IPS-NIHi7 (cell line): ENCODE data around the gene EIF1AX.
"Not testable (repeated sequence)": the region's sequence is repeated elsewhere in the genome, so short reads cannot be mapped to it uniquely, and the experiment has no call there.

ENCODE experiments used
- DNase-seq: peaks from one replicate; pipeline ENCODE4 v3.0.0; 2012; ENCODE audit warnings: mixed read lengths; ENCODE audit errors: extremely low spot score

The EIF1AX gene, protein sequence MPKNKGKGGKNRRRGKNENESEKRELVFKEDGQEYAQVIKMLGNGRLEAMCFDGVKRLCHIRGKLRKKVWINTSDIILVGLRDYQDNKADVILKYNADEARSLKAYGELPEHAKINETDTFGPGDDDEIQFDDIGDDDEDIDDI

DNA sequence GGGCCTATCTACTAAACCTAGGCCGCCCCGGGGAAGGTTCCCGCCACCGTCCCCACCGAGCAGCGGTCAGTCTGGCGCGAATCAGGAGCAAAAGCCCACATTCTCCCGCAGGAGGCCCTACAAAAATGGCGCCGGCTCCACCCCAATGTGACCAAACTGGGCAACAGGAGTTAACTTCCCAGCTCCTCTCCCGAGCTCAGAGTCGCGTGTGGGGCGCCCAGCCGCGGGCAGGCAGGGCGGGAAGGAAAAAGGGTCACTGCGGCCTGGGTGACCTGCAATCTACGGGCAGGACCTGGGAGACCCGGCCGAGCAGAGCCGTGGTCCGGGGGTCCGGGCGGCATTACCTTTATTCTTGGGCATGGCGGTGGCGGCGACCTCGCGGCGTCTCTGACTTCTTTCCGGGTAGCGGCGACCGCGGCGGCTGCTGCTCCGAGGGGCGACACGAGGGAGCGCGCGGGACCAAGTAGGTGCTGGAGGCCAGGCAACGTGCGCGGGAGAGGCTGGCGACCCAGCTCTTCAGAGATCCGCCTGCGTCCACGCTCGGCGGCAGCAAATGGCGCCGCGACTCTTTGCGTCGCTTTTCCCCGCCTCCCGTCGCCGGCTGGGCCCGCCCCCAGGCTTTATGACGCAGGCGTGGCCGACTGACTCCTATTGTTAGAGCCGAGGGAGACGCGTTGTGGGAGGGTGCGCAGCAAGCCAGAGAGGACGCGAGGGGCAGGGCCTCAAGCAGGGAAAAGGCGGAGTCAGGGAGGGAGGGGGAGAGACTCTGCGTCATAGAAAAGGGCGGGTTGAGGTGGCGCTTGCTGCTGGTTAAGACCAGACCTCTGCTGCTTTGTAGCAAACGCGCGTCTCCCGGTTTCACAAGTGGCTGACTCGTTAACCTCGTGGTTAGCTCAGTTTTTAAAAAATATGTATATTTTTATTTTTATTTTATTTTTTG lies at the start of gene EIF1AX:
TSS of gene EIF1AX (minus strand) at position 558 of the 940 bp plus-strand sequence. CDS start at position 360, 198 bp downstream.
- peak; percentile 96 for DNase-seq

DNA sequence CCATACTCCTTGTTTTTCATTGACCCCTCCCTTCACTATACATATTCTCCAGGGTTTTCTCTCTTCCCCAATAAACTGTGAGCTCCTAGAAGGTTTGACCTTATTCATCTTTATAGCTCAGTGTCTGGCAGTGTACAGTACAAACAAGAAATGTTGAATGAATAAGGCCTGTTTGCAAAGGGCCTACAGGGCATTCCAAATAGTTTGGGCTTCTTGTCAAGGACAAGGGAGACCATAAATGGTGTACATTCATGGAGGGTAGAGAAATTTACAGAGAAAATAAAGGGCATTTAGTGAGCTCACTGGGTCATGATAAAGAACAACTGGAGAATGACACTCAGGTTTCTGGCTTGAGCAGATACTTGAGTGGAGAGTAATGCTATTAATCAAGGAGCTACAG lies 47.5 kb upstream of the EIF1AX start:
- no peak for DNase-seq

GRCh38 chrX:20181598-20182329 lies 40.1 kb upstream of the EIF1AX start:
- DNase-seq: no peak

- no peak for DNase-seq
Measured at GRCh38 chrX:20177093-20177492, 35.5 kb upstream of the EIF1AX start.

DNA sequence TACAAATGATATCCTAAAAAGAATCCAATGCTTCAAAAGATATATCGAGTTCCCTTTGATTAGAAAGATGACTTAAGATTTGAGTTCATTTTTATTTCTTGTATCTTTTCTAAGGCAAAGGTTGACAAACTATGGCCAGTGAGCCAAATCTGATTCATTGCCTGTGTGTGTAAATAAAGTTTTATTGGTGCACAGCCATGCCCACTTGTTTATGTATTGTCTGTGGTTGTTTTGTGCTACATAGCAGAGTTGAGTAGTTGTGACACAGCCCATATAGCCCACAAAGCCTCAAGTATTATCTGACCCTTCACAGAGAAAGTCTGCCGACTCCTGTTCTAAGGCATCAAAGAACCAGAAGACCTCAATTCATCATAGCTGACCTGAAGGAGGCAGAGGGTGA lies 32.2 kb upstream of the EIF1AX start:
- no peak for DNase-seq

DNA sequence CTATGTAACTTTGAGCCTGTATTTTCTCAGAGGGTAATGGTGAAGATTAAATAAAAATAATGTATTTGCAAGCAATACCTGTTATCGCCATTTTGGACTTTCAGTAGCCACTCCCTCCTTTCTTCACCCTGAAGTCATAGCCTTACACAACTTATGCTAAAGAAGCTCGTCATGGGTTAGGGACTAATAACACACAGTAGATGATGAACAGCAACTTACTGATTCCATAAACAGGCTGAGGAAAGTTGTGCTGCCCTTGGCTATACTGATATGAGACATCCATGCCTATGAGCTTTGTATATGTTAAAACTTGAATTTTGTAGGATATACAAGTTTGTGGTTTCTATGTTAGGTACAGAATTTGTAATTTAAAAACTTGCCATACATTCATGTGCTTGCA lies 31.7 kb upstream of the EIF1AX start:
- no peak for DNase-seq

DNA sequence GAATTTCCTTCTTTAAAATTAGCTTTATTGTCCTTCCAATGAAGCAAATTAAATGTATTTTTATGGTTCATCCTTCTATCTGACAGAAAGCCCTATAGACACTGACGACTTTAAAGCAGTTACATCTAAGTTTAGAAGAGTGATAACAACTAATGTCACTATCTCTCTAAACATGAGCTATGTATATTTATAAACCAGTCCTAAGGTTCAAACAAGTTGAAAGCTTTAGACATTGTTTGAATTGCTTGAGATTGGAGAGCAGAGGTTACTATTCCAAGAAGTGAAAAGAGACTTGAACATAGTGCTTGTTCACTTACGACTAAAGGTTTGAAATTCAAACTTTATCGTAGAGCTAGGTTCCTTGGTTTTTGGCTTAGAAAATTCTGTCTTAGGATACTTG lies 30.2 kb upstream of the EIF1AX start:
- DNase-seq: no peak

DNA sequence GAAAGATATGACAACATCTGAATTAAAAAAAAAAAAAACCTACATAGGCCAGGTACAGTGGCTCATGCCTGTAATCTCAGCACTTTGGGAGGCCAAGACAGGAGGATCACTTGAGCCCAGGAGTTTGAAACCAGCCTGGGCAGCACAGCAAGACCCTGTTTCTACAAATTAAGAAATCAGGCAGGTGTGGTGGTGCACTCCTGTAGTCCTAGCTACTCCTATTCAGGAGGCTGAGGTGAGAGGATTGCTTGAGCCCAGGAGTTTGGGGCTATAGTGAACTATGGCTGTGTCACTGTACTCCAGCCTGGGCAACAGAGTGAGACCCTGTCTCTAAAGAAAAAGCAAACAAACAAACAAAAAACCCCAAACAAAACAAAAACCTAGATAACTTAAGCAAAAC lies 20.9 kb upstream of the EIF1AX start:
- DNase-seq: not testable (repeated sequence)

GRCh38 chrX:20159797-20160385 lies 18.3 kb upstream of the EIF1AX start:
- no peak for DNase-seq

DNA sequence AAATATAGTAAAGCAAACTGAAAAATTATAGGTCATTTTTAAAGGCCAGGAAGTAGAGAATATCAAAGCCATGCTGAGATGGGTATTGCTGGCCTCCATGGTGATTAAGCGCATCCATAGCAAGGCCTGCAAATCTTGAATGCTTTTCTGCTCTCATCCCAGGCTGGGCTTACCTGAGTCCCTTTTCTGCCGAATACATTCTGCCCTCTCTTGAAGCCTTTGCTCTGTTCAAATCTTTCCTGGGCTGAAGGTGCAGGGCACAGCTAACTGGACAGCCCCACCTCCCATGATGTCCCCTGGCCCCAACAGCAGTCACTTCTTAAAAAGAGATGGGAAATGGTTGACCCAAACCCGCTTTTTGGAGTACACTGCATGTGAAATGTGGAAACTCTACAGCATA lies 10.1 kb upstream of the EIF1AX start:
- DNase-seq: no peak

DNA sequence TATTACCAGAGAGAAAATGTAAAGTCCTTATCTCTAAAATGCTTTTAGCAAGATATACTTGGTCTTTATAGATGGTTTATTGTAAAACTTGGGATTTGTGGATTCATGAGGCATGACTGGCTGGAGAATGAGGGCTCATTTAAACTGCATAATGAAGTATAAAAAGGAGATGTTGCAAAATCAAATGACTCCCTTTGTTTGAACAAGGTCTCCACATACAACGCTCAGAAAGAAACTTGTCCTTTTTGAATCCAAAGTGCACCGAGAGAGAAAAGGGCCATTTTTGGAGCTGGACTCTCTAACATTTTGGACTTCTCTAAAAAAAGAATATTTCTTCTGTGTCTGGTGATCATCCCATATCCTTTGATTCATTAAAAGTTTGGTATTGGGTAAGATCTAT lies 7.7 kb upstream of the EIF1AX start:
- no peak for DNase-seq

DNA sequence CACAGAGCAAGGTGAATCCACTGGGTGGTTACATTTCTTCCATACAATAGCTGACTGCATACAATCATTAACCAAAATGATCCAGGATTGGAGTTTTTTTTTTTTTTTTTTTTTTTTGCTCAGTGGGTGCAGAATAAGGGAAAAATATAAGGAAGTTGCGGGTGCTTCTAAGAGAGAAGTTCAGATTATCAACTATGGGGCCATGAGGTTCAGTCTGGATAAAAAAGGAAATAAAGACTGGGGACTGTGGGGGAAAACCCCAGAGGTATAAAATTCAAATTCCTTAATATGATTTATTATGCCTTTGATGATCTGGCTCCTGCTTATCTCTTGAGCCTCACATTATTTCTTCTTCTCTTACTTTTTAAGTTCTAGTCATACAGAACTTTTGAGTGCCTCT lies 5.9 kb upstream of the EIF1AX start:
- DNase-seq: no peak

DNA sequence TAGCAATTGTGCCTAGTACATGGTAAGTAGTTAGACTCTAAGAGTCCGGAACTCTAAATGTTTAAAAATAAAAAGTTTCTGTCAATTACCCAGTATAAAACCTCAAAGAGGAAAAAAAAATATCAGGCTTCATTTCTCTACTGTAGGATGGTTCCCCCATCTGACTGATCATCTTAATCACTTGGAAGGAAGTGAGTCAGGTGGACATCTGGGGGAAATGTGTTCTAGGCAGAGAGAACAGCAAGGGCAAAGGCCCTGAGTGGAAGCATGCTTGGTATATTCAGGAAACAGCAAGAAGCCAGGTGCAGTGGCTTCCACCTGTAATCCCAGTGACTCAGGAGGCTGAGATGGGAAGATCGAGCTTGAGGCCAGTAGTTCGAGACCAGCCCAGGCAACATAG lies 2.9 kb upstream of the EIF1AX start:
- DNase-seq: no peak

GRCh38 chrX:20143561-20143960 lies 1.9 kb upstream of the EIF1AX start:
- no peak for DNase-seq

DNA sequence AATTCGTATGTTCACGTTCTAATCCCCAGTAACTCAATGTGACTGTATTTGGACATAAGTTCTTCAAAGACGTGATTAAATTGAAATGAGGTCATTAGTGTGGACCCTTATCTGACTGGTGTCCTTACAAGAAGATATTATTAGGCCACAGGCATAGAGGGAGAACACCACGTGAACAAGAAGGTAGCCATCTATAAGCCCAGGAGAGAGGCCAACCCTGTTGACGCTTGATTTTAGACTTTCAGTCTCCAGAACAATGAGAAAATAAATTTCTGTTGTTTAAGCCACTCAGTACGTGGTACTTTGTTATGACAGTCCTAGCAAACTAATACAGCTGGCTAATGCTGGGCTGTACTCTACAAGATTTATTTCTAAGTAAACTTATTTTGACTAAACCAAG lies 1.5 kb upstream of the EIF1AX start:
- DNase-seq: no peak

- no peak for DNase-seq
Measured at GRCh38 chrX:20140420-20140819, 1.2 kb downstream of the EIF1AX start.

- DNase-seq: no peak
Measured at GRCh38 chrX:20139966-20140365, 1.7 kb downstream of the EIF1AX start.

GRCh38 chrX:20135944-20136343 lies 5.7 kb downstream of the EIF1AX start:
- no peak for DNase-seq

GRCh38 chrX:20132666-20133065 lies 9.0 kb downstream of the EIF1AX start:
- no peak for DNase-seq

DNA sequence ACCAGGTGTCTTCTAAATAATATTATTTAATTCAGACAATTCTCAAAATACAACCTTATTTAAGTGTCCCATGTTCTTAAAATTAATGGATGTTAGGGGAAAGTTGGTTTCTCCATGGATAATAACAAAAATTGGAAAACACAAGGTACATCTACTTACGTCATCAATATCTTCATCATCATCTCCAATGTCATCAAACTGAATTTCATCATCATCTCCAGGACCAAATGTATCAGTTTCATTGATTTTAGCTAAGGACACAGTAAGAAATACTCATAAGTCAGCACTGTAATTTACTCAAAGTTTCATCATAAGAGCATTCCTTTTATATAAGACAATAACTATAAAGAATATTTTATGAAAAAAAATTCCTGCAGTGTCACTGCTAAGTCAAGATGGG lies 11.3 kb downstream of the EIF1AX start:
- no peak for DNase-seq

DNA sequence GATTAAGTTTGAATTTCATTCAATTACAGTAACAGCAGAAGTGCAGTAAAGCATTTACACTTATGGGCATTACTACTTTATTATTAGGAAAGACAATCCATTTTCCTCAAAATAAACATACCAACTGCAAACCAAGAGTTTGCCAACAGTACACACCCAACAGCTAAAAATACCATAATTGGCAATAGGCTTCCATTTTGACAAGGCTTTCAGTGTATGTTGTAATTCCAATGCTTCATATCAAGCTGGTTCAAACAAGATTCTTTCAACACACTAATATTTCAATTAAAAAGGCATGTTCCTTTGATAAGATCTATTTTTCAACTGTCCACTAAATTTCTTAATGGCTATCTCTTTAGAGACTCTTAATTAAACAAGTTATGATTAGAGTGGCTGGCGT lies 12.1 kb downstream of the EIF1AX start:
- no peak for DNase-seq

- DNase-seq: no peak
Measured at GRCh38 chrX:20128670-20129069, 13.0 kb downstream of the EIF1AX start.
